22Rv1 (cell line): ENCODE measurements around the gene KIRREL1.

Experiments used
- ZFX ChIP-seq: fragments of 450-650 bp; IDR thresholded peaks from 2 replicates; pipeline ENCODE4 v1.6.1; 2017; ENCODE audit warnings: antibody characterized with exemption, borderline replicate concordance
- TF ChIP-seq, protein P1 (sequence below): fragments of 450-650 bp; IDR thresholded peaks from 2 replicates; pipeline ENCODE4 v1.5.1; 2017; ENCODE audit warnings: mild to moderate bottlenecking

DNA sequence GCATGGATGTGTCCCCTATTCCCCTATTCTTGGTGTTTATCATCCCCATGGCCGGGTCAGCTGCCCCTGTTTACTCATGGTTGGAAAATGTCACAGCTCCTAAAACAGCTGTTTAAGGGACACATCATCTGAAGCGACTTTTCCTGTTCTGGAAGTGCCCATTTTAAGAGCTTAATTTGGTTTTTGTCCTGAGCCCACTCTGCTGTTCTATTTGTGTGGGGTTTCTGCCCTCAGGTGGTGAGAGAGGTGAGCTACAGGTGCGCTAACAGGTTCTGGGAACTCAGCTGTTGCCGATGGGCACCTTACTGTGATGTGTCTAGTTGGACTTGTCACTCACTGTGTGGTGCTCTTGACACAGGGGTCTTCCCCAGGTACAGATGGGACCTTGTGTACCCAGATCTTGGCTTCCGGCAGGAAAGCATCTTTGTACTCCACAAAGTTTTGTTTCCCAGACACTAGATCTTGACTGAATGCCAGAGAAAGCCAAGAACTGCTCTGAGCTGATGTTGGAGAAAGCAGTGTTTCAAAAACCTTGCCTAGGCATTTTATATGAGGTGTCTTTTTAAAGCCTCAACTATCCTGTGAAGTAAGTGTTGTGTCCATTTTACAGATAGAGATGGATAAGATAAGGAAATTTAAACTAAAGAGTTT, 128.3 kb downstream of the KIRREL1 start:
- TF ChIP-seq, protein P1, sequence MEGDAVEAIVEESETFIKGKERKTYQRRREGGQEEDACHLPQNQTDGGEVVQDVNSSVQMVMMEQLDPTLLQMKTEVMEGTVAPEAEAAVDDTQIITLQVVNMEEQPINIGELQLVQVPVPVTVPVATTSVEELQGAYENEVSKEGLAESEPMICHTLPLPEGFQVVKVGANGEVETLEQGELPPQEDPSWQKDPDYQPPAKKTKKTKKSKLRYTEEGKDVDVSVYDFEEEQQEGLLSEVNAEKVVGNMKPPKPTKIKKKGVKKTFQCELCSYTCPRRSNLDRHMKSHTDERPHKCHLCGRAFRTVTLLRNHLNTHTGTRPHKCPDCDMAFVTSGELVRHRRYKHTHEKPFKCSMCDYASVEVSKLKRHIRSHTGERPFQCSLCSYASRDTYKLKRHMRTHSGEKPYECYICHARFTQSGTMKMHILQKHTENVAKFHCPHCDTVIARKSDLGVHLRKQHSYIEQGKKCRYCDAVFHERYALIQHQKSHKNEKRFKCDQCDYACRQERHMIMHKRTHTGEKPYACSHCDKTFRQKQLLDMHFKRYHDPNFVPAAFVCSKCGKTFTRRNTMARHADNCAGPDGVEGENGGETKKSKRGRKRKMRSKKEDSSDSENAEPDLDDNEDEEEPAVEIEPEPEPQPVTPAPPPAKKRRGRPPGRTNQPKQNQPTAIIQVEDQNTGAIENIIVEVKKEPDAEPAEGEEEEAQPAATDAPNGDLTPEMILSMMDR, result peak; percentile 78
- TF ChIP-seq ZFX, result no peak
